ENCODE measurements around the gene MAG.
"Not testable (repeated sequence)": the region's sequence is repeated elsewhere in the genome, so short reads cannot be mapped to it uniquely, and the experiment has no call there.

The MAG gene

GRCh38 chr19:35281303-35281702, 10.7 kb upstream of the MAG start:
- no peak for DNase-seq (ENCODE audit: low read depth in 2 of 2)

GRCh38 chr19:35284153-35285094, 7.5 kb upstream of the MAG start:
- no peak for DNase-seq (ENCODE audit: low read depth in 2 of 2)

GRCh38 chr19:35285095-35285449, 6.9 kb upstream of the MAG start:
- DNase-seq (ENCODE audit: low read depth in 2 of 2): no peak

- not testable (repeated sequence) for DNase-seq (ENCODE audit: low read depth in 2 of 2)
These were observed 6.5 kb upstream of the MAG start for GRCh38 chr19:35285465-35285864.

- DNase-seq (ENCODE audit: low read depth in 2 of 2): not testable (repeated sequence)
These were observed 5.9 kb upstream of the MAG start for GRCh38 chr19:35286101-35286500.

GRCh38 chr19:35287713-35288112, 4.2 kb upstream of the MAG start:
- no peak for DNase-seq (ENCODE audit: low read depth in 2 of 2)

- no peak for DNase-seq (ENCODE audit: low read depth in 2 of 2)
These were observed 3.6 kb upstream of the MAG start for GRCh38 chr19:35288331-35288730.

GRCh38 chr19:35288906-35289305, 3.1 kb upstream of the MAG start:
- DNase-seq (ENCODE audit: low read depth in 2 of 2): no peak

- DNase-seq (ENCODE audit: low read depth in 2 of 2): no peak
These were observed 1.4 kb upstream of the MAG start for GRCh38 chr19:35290381-35291127.

- no peak for DNase-seq (ENCODE audit: low read depth in 2 of 2)
These were observed 702 bp upstream of the MAG start for GRCh38 chr19:35291259-35291658.

GRCh38 chr19:35292421-35293362, 731 bp downstream of the MAG start:
- DNase-seq (ENCODE audit: low read depth in 2 of 2): no peak

- no peak for DNase-seq (ENCODE audit: low read depth in 2 of 2)
These were observed 1.4 kb downstream of the MAG start for GRCh38 chr19:35293363-35293739.

GRCh38 chr19:35293808-35294207, 1.8 kb downstream of the MAG start:
- no peak for DNase-seq (ENCODE audit: low read depth in 2 of 2)

- DNase-seq (ENCODE audit: low read depth in 2 of 2): no peak
These were observed 2.4 kb downstream of the MAG start for GRCh38 chr19:35294328-35294727.

GRCh38 chr19:35294859-35295791, 3.2 kb downstream of the MAG start:
- no peak for DNase-seq (ENCODE audit: low read depth in 2 of 2)

GRCh38 chr19:35295792-35296462, 4.0 kb downstream of the MAG start:
- peak in 1 of 2 donors; percentile 27 for DNase-seq (ENCODE audit: low read depth in 2 of 2)

- DNase-seq (ENCODE audit: low read depth in 2 of 2): no peak
These were observed 4.9 kb downstream of the MAG start for GRCh38 chr19:35296644-35297514.

GRCh38 chr19:35297515-35297848, 5.5 kb downstream of the MAG start:
- DNase-seq (ENCODE audit: low read depth in 2 of 2): no peak

GRCh38 chr19:35297922-35298321, 6.0 kb downstream of the MAG start:
- DNase-seq (ENCODE audit: low read depth in 2 of 2): no peak

All from stimulated activated CD4-positive, alpha-beta T cell treated with anti-CD3 and anti-CD28 coated beads, Interleukin-15, amount 100 ng/mL, for 48 hours (primary cell).